Endothelial cell of umbilical vein (primary cell): ENCODE measurements around the gene EPYC. TPM values are rescaled to one million over a fixed set of nuclear protein-coding genes. Genes with fewer than 3 reads are reported as not detected.

Experiments
- BruUV-seq: library from RNA; stranded (reverse); fragments of 400-500 nt; replicated peaks from 2 replicates; lab custom pipeline; 2021; lab: Mats Ljungman, UMichigan
- CTCF ChIA-PET: fragments of 300-600, 350-600 bp; sonication (Branson Sonifier 250); formaldehyde crosslinking; loops from one replicate; lab custom pipeline; 2021; ENCODE audit warnings: antibody characterized with exemption, inconsistent platforms; lab: Charles Lee
- POLR2A ChIA-PET: fragments of 300-600, 350-600 bp; sonication (Branson Sonifier 250); formaldehyde crosslinking; loops from one replicate; lab custom pipeline; 2021; ENCODE audit warnings: antibody characterized with exemption, inconsistent platforms; lab: Charles Lee
- DNase-seq: peaks from one replicate; pipeline ENCODE4 v3.0.0-alpha.2; 2011; ENCODE audit warnings: low read depth, low spot score
- FAIRE-seq: peaks from 2 replicates; lab custom pipeline; 2011; peaks lifted over from hg19 to GRCh38; lab: Jason Lieb, UNC
- H2AFZ ChIP-seq: 2 replicates; pipeline ENCODE4 v1.6.0; 2012; ENCODE audit warnings: low read depth, low read length, control low read depth, inconsistent platforms
- H3K27ac ChIP-seq: 2 replicates; pipeline ENCODE4 v1.5.1; 2011; ENCODE audit warnings: low read depth, mild to moderate bottlenecking, control low read depth, low read length, moderate library complexity; ENCODE audit not compliant: insufficient read depth
- H3K27me3 ChIP-seq, 2 experiments: 2 replicates each; pipeline versions ENCODE4 v1.6.0 to v1.6.1; 2011; ENCODE audit warnings: low read length in 2 of 2, mixed read lengths in 1 of 2; ENCODE audit not compliant: control insufficient read depth in 2 of 2, insufficient read depth in 2 of 2
- H3K36me3 ChIP-seq, 2 experiments: 2 replicates in 1 of 2; 3 replicates in 1 of 2; pipeline ENCODE4 v1.5.1; 2011; ENCODE audit warnings: low read length in 2 of 2, mild to moderate bottlenecking in 1 of 2, moderate library complexity in 1 of 2; ENCODE audit not compliant: control insufficient read depth in 2 of 2, insufficient read depth in 2 of 2; ENCODE audit errors: extremely low read depth in 1 of 2
- H3K4me1 ChIP-seq: 3 replicates; pipeline ENCODE4 v1.5.1; 2011; ENCODE audit warnings: mild to moderate bottlenecking, low read length; ENCODE audit not compliant: control insufficient read depth, insufficient read depth; ENCODE audit errors: extremely low read depth
- H3K4me2 ChIP-seq: 2 replicates; pipeline ENCODE4 v1.6.1; 2011; ENCODE audit warnings: low read length, control low read depth, mixed read lengths; ENCODE audit not compliant: insufficient read depth
- H3K4me3 ChIP-seq, 3 experiments: fragments of 200-600 bp in 1 of 3; sonication (generic), shearing (Covaris generic) in 1 of 3; replicated peaks in 1 of 3; 2 replicates each; pipeline ENCODE4 v1.5.1; 2011 to 2016; ENCODE audit warnings: control low read depth in 3 of 3, low read length in 3 of 3, mild to moderate bottlenecking in 2 of 3, inconsistent platforms in 1 of 3, low read depth in 1 of 3, moderate library complexity in 1 of 3; ENCODE audit not compliant: insufficient read depth in 1 of 3
- H3K79me2 ChIP-seq: 2 replicates; pipeline ENCODE4 v1.6.0; 2012; ENCODE audit warnings: low read length, inconsistent platforms; ENCODE audit not compliant: control insufficient read depth, insufficient read depth
- H3K9ac ChIP-seq: replicated peaks from 2 replicates; pipeline ENCODE3; 2011; ENCODE audit warnings: low read length, control low read depth; ENCODE audit not compliant: insufficient read depth; ENCODE audit errors: extremely low read depth
- H3K9me1 ChIP-seq: replicated peaks from 3 replicates; pipeline ENCODE4 v1.6.0; 2011; ENCODE audit warnings: mild to moderate bottlenecking, low read length; ENCODE audit not compliant: control insufficient read depth, insufficient read depth; ENCODE audit errors: extremely low read depth
- H3K9me3 ChIP-seq: replicated peaks from 2 replicates; pipeline ENCODE4 v1.5.1; 2012; ENCODE audit warnings: low read length, inconsistent platforms; ENCODE audit not compliant: control insufficient read depth, insufficient read depth
- H4K20me1 ChIP-seq: replicated peaks from 2 replicates; pipeline ENCODE3; 2011; ENCODE audit warnings: mild to moderate bottlenecking, low read length; ENCODE audit not compliant: control insufficient read depth, insufficient read depth; ENCODE audit errors: extremely low read depth
- CTCF ChIP-seq, 2 donors: IDR thresholded peaks; 1 replicate in 1 of 2; 2 replicates in 1 of 2; pipeline ENCODE4 v1.5.1; 2011; ENCODE audit warnings: low read length in 2 of 2, mild to moderate bottlenecking in 2 of 2, moderate library complexity in 2 of 2, control low read depth in 1 of 2, inconsistent platforms in 1 of 2, low read depth in 1 of 2; ENCODE audit not compliant: insufficient read depth in 1 of 2; ENCODE audit errors: extremely low read depth in 1 of 2
- EZH2 ChIP-seq: IDR thresholded peaks from 2 replicates; pipeline ENCODE4 v1.6.1; 2012; ENCODE audit warnings: borderline replicate concordance, low read depth, mild to moderate bottlenecking, moderate library complexity, low read length, inconsistent platforms; ENCODE audit not compliant: severe bottlenecking
- FOS ChIP-seq: IDR thresholded peaks from 2 replicates; pipeline ENCODE4 v1.6.1; 2011; ENCODE audit warnings: mild to moderate bottlenecking, low read length, moderate library complexity, borderline replicate concordance; ENCODE audit not compliant: insufficient read depth
- GATA2 ChIP-seq: IDR thresholded peaks from 2 replicates; pipeline ENCODE4 v1.7.0; 2011; ENCODE audit warnings: low read depth, mild to moderate bottlenecking, moderate library complexity, mixed read lengths, low read length; ENCODE audit not compliant: insufficient read length, insufficient read depth
- JUN ChIP-seq: IDR thresholded peaks from 2 replicates; pipeline ENCODE4 v1.6.1; 2011; ENCODE audit warnings: borderline replicate concordance, low read depth; ENCODE audit not compliant: insufficient read length, insufficient read depth
- MAX ChIP-seq: IDR thresholded peaks from 2 replicates; pipeline ENCODE4 v1.6.1; 2011; ENCODE audit not compliant: insufficient read depth, insufficient read length
- MYC ChIP-seq: IDR thresholded peaks from one replicate; pipeline ENCODE4 v1.6.1; 2011; ENCODE audit warnings: mild to moderate bottlenecking, low read depth, low read length
- POLR2A ChIP-seq: IDR thresholded peaks from 2 replicates; pipeline ENCODE4 v1.6.1; 2012; ENCODE audit warnings: low read depth, mild to moderate bottlenecking, control low read depth, low read length
- POLR2AphosphoS5 ChIP-seq: IDR thresholded peaks from 2 replicates; pipeline ENCODE4 v1.6.1; 2012; ENCODE audit warnings: low read depth, mild to moderate bottlenecking, control low read depth, low read length, moderate library complexity; ENCODE audit not compliant: insufficient read depth
- dilution Hi-C: fragments of 300-500 bp; cut with MboI; formaldehyde crosslinking; loops from one replicate; pipeline ENCODE4 v1.15.0; 2019; ENCODE audit warnings: low sequenced_read_pairs; ENCODE audit not compliant: extremely low pct_ligation_motif_present
- intact Hi-C: fragments of 100-400 bp; cut with micrococcal nuclease; formaldehyde crosslinking; loops from one replicate; pipeline ENCODE4 v1.10.0; 2022
- polyA plus RNA-seq, 4 experiments: library from polyadenylated mRNA; depleted of rRNA in 3 of 4; stranded (reverse) in 3 of 4; unstranded in 1 of 4; fragments of >200 nt; gene quantifications; 2 replicates each; pipeline versions ENCODE4 v1.2.1 to v1.2.3, GENCODE V29; 2011 to 2012; ENCODE audit warnings: missing spikeins in 1 of 4
- total RNA-seq: library from RNA; stranded (reverse); gene quantifications from 2 replicates; pipeline ENCODE4 v1.2.3, GENCODE V29; 2021

EPYC gene
- total and polyA plus RNA-seq, 2 donors (not counting 3 experiments of a cell fraction or from before 2014, with no cell fraction given): not detected

GRCh38 chr12:90982170-90982569 is 22.6 kb downstream of the EPYC start:
- TF ChIP-seq POLR2AphosphoS5 (no peak), FOS (no peak), GATA2 (no peak), EZH2 (no peak), POLR2A (no peak), CTCF (IDR thresholded peaks at IDR 0.05; ENCODE audit: extremely low read depth in 1 of 2, insufficient read depth in 1 of 2, low read depth in 1 of 2, low read length in 2 of 2) (no peak)
- intact Hi-C loops (no loop called here), dilution Hi-C loops (no loop called here)
- no peak overlapping the region for H3K4me2 ChIP-seq
- BruUV-seq: no TSS peak
- no peaks in the 10 kb centered on the region for H3K27me3 ChIP-seq
- no peaks in the 10 kb centered on the region for H3K36me3 ChIP-seq
- no peaks in the 10 kb centered on the region for H3K9me3 ChIP-seq
- no peak for DNase-seq
- CTCF ChIA-PET: no interaction called here
- no peak overlapping the region for H3K27ac ChIP-seq
- no peak overlapping the region for H2AFZ ChIP-seq
- no peaks in the 10 kb centered on the region for H3K79me2 ChIP-seq
- H3K4me3 ChIP-seq: no peak overlapping the region
- H3K9me1 ChIP-seq: no peaks in the 10 kb centered on the region
- POLR2A ChIA-PET: no interaction called here
- H3K9ac ChIP-seq: no peak overlapping the region
- no peak for FAIRE-seq
- H4K20me1 ChIP-seq: no peaks in the 10 kb centered on the region
- H3K4me1 ChIP-seq: no peaks in the 10 kb centered on the region

- Histone ChIP-seq H3K9me1 (no peaks in the 10 kb centered on the region), H3K27me3 (no peaks in the 10 kb centered on the region), H3K4me2 (no peak overlapping the region), H3K4me1 (no peaks in the 10 kb centered on the region), H2AFZ (no peak overlapping the region), H3K4me3 (no peak overlapping the region), H4K20me1 (no peaks in the 10 kb centered on the region), H3K9me3 (no peaks in the 10 kb centered on the region), H3K79me2 (no peaks in the 10 kb centered on the region), H3K36me3 (no peaks in the 10 kb centered on the region), H3K9ac (no peak overlapping the region), H3K27ac (no peak overlapping the region)
- POLR2A ChIA-PET: no interaction called here
- dilution Hi-C loops (no loop called here), intact Hi-C loops (no loop called here)
- DNase-seq: no peak
- CTCF ChIA-PET: interaction anchor here (1.2 to 4.6 kb wide), 9 partner anchors 10 to 376 kb away, joined by 3 to 87 read pairs (median 5); no protein-coding TSS in a partner anchor
- FAIRE-seq: no peak
- TF ChIP-seq EZH2 (no peak), POLR2A (no peak), GATA2 (no peak), CTCF (IDR thresholded peaks at IDR 0.05; ENCODE audit: extremely low read depth in 1 of 2, insufficient read depth in 1 of 2, low read depth in 1 of 2, low read length in 2 of 2) (no peak), FOS (no peak), MAX (no peak), JUN (no peak), MYC (no peak), POLR2AphosphoS5 (no peak)
- BruUV-seq: no TSS peak
Measured at GRCh38 chr12:90979951-90980350, 24.8 kb downstream of the EPYC start.
